AG20443 (cell line): ENCODE results near the gene PGAP6.
A peak's percentile ranks its signal among the peaks of the same experiment; 100 is the strongest.
"Not testable (repeated sequence)": the region's sequence is repeated elsewhere in the genome, so short reads cannot be mapped to it uniquely, and the experiment has no call there.

ENCODE experiments used
- DNase-seq: peaks from one replicate; pipeline ENCODE4 v3.0.0; 2012; ENCODE audit warnings: low spot score, mixed read lengths

PGAP6 gene

GRCh38 chr16:378113-378820, 3.5 kb downstream of the PGAP6 start:
- DNase-seq: not testable (repeated sequence)

- no peak for DNase-seq
These were observed 4.3 kb downstream of the PGAP6 start for GRCh38 chr16:377419-377951.

- DNase-seq: no peak
These were observed 4.9 kb downstream of the PGAP6 start for GRCh38 chr16:376817-377418.

- DNase-seq: no peak
These were observed 5.6 kb downstream of the PGAP6 start for GRCh38 chr16:375927-376816.

- no peak for DNase-seq
These were observed 6.6 kb downstream of the PGAP6 start for GRCh38 chr16:375212-375611.

GRCh38 chr16:374616-374926, 7.2 kb downstream of the PGAP6 start:
- no peak for DNase-seq

- DNase-seq: no peak
These were observed 7.7 kb downstream of the PGAP6 start for GRCh38 chr16:373848-374615.

GRCh38 chr16:373020-373598, 8.7 kb downstream of the PGAP6 start:
- DNase-seq: no peak

GRCh38 chr16:372302-372983, 9.3 kb downstream of the PGAP6 start:
- DNase-seq: no peak

GRCh38 chr16:371515-372301, 10.1 kb downstream of the PGAP6 start:
- no peak for DNase-seq

- no peak for DNase-seq
These were observed 10.7 kb downstream of the PGAP6 start for GRCh38 chr16:370979-371514.

GRCh38 chr16:370443-370842, 11.3 kb downstream of the PGAP6 start, which contains the start of gene MRPL28:
Gene MRPL28, minus strand, starts transcription at chr16:370538. Its CDS starts 320 bp downstream, at chr16:370218.
- peak; percentile 98 for DNase-seq

GRCh38 chr16:369866-370436, 11.8 kb downstream of the PGAP6 start:
- peak; percentile 43 for DNase-seq

- no peak for DNase-seq
These were observed 12.4 kb downstream of the PGAP6 start for GRCh38 chr16:369275-369865.

GRCh38 chr16:368388-369158, 13.2 kb downstream of the PGAP6 start:
- no peak for DNase-seq

GRCh38 chr16:367333-367903, 14.4 kb downstream of the PGAP6 start:
- no peak for DNase-seq

GRCh38 chr16:366476-366875, 15.3 kb downstream of the PGAP6 start:
- DNase-seq: no peak
